HG03103 (cell line): ENCODE measurements around the gene STAC.

Experiments used
- ATAC-seq: cut with Tn5 transposase; IDR thresholded peaks from one replicate; pipeline ENCODE4 v1.9.1; 2021; ENCODE audit warnings: low read depth; ENCODE audit not compliant: unreplicated experiment

Gene STAC, protein sequence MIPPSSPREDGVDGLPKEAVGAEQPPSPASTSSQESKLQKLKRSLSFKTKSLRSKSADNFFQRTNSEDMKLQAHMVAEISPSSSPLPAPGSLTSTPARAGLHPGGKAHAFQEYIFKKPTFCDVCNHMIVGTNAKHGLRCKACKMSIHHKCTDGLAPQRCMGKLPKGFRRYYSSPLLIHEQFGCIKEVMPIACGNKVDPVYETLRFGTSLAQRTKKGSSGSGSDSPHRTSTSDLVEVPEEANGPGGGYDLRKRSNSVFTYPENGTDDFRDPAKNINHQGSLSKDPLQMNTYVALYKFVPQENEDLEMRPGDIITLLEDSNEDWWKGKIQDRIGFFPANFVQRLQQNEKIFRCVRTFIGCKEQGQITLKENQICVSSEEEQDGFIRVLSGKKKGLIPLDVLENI

GRCh38 chr3:36380221-36381031 lies at the start of gene STAC:
Gene STAC (plus strand): TSS chr3:36380504. CDS start chr3:36380644, 140 bp downstream.
- ATAC-seq, result no peak

GRCh38 chr3:36332139-36332538 lies 48.2 kb upstream of the STAC start:
- ATAC-seq, result no peak

- no peak for ATAC-seq
These were observed 18.1 kb upstream of the STAC start for GRCh38 chr3:36362216-36362615.

DNA sequence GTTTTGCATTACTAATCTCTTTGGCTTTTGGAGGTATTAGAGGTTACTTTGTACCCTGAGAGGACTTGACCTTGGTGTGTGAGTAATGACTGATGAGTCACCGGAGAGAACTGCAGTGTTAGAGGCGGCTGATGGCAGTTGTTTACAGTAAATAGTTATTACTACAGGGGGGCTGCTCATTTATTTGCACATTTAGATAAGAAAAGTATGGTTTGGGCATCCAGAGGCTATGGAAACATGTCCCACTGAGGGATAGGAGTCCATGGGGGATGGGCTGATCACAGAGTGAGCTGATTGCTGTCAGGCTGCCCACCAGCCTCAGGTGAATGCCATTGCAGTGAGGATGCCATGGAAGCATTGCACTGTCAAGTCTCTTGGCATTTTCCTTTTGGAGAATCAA lies 17.3 kb upstream of the STAC start:
- no peak for ATAC-seq

GRCh38 chr3:36364260-36364659 lies 16.0 kb upstream of the STAC start:
- ATAC-seq, result no peak

DNA sequence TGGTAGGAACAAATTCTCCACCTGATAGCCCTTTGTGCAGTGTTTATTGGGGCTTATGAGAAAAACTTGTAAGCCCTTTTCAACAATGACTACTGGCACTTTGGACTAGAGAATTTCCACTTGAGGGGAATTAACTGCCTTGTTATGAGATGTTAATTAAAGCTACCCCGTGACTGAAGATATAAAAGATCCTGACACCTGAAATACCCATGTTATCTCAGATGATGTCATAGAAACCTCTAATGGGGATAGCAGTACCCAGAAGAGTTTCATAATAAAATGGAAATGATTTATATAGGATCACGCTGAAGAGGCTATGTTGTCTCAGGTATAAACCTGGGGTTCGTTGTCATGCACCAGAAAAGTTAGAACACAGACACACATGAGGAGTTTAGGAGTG lies 14.5 kb upstream of the STAC start:
- ATAC-seq, result no peak

GRCh38 chr3:36366308-36366707 lies 14.0 kb upstream of the STAC start:
- no peak for ATAC-seq

GRCh38 chr3:36367912-36368573 lies 12.3 kb upstream of the STAC start:
- ATAC-seq, result no peak

GRCh38 chr3:36372534-36372935 lies 7.8 kb upstream of the STAC start:
- no peak for ATAC-seq

DNA sequence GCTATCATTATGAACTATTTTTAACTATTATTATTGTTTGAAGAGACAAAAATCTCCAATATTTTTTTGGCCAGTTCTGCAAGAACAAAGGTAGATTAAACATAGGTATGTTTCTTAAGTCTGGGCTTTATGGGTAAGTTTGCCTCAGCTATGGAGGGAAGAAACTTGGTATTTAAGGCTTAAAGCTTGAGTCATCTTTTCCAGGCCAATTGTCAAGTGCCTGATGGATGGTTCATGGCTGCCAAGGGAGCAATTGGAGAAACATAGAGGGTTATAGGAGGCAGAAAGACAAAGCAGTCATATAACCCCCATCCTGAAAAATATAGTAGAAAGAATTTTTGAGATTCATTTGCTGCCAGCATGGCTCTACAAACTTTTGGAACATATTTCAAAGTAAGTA lies 7.2 kb upstream of the STAC start:
- no peak for ATAC-seq

DNA sequence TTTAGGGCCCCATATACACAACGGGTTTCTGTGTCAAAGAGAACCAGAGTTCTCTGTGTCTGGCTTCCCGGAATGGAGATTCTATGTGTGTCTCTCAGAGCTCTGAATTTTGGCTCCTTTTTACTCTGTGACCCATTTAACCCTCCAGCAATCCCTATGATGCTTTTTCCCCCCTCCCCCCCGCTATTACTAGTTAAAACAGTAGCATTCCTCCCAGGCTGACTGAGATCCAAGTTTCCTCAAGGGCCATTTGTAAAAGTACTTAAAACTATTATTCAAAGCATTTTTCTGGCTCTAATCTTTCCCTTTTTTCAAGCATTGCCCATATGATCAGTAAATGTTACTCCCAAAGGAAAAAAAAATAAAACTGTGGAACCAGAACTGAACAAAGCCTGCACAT lies 6.6 kb upstream of the STAC start:
- ATAC-seq, result no peak

- no peak for ATAC-seq
These were observed 458 bp upstream of the STAC start for GRCh38 chr3:36379872-36380220.

DNA sequence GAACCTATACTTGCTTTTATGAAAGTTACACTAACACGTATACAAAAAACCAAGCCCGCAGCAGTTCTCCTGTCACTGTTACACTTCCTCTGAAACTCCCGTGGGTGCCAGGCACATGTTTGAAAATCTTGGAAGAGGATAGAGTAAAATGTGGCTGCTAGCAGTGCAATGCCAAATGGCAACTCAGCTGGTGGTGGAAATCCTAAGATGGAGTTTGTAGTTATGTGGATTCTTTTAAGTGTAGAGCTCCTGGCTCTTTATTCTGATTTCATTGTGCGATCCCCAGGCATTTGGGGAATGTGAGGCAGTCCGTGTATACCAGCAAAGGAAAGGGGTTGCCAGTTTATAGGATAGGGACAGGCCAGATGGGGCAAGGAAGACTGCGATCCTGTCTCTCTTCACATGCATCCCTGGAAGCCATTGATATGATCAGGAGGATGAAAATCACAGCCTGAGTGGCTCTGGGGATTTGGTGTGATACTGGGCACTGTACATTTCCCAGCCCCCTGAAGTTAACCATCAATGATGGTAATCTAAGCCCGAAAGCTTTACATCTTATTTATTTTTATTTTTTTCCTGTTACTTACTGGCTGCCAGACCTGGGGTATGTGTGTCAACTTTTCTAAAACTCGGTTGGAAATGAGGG lies 1.1 kb downstream of the STAC start:
- ATAC-seq, result no peak

GRCh38 chr3:36393563-36393962 lies 13.3 kb downstream of the STAC start:
- no peak for ATAC-seq

GRCh38 chr3:36394176-36394575 lies 13.9 kb downstream of the STAC start:
- no peak for ATAC-seq

GRCh38 chr3:36397841-36398240 lies 17.5 kb downstream of the STAC start:
- no peak for ATAC-seq

DNA sequence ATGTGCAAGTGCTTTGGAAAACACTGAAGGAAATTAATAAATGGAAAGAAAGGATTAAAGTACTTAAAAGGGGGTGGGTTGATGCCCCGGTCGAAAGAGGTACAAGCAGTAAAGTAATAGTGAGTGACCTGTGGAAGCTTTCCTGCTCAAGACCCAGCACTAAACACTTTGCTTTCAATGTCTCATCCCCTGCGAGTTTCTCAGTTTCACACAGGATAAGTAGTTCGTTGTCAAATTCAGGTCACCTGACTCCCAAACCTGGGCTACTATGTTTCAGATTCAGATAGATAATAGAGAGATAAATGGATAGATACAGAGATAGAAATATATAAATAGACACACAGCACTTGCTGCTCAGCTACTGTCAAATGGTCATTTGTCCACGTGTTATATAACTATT lies 19.6 kb downstream of the STAC start:
- ATAC-seq, result no peak

GRCh38 chr3:36401056-36401455 lies 20.8 kb downstream of the STAC start:
- ATAC-seq, result no peak

DNA sequence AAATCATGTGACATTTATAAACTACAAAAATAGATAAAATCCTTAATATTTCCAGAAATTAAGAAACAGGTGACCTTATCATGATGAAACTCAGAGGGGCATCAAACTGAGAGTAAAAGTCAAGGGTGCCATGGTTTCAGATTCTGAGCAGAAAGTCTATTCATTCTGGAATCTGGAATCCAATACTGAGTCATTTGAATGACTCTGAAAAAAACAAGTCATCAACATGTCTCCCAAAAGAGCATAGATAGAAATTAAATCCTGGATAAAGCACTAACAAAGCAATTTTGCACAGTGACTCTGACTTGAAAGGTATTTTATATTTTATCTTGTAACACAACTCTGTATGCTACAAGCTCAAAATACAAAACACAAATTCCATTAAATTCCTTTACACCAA lies 23.4 kb downstream of the STAC start:
- no peak for ATAC-seq

- no peak for ATAC-seq
These were observed 24.9 kb downstream of the STAC start for GRCh38 chr3:36405190-36405589.

GRCh38 chr3:36408146-36408545 lies 27.8 kb downstream of the STAC start:
- no peak for ATAC-seq
